Right lobe of liver (tissue), 4 donors: ENCODE results near the gene ZNF549.
"Not testable (repeated sequence)": the region's sequence is repeated elsewhere in the genome, so short reads cannot be mapped to it uniquely, and the experiment has no call there.

Experiments
- POLR2A ChIP-seq: fragments of 450-650 bp; IDR thresholded peaks from one replicate; pipeline ENCODE4 v1.6.1; 2017; ENCODE audit warnings: antibody characterized with exemption, mild to moderate bottlenecking
- TF ChIP-seq, protein P1 (sequence below), 4 donors: fragments of 200-600 bp in 3 of 4; fragments of 450-650 bp in 1 of 4; IDR thresholded peaks; one replicate each; pipeline versions ENCODE4 v1.5.1 to v1.8.0; 2016 to 2022; ENCODE audit warnings: antibody characterized with exemption in 4 of 4, mild to moderate bottlenecking in 2 of 4
- donor health status: DM: no; HTN: no; CAD: no.
- donor health status: DM: no; HTN: no; CAD: no.
- donor health status: DM: no; HTN: yes; CAD: no.

DNA sequence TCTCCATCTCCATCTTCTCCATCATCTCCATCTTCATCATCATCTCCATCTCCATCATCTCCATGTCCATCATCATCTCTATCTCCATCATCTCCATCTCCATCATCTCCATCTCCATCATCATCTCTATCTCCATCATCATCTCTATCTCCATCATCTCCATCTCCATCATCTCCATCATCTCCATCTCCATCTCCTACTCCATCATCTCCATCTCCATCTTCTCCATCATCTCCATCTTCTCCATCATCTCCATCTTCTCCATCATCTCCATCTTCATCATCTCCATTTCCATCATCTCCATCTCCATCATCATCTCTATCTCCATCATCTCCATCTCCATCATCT lies 27.9 kb upstream of the ZNF549 start:
- TF ChIP-seq, protein P1, sequence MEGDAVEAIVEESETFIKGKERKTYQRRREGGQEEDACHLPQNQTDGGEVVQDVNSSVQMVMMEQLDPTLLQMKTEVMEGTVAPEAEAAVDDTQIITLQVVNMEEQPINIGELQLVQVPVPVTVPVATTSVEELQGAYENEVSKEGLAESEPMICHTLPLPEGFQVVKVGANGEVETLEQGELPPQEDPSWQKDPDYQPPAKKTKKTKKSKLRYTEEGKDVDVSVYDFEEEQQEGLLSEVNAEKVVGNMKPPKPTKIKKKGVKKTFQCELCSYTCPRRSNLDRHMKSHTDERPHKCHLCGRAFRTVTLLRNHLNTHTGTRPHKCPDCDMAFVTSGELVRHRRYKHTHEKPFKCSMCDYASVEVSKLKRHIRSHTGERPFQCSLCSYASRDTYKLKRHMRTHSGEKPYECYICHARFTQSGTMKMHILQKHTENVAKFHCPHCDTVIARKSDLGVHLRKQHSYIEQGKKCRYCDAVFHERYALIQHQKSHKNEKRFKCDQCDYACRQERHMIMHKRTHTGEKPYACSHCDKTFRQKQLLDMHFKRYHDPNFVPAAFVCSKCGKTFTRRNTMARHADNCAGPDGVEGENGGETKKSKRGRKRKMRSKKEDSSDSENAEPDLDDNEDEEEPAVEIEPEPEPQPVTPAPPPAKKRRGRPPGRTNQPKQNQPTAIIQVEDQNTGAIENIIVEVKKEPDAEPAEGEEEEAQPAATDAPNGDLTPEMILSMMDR (IDR thresholded peaks at IDR 0.05): not testable (repeated sequence)
- TF ChIP-seq POLR2A: not testable (repeated sequence)
